HG02588 (cell line): ENCODE data around the gene ARL6IP5.

Experiments
- ATAC-seq: cut with Tn5 transposase; IDR thresholded peaks from one replicate; pipeline ENCODE4 v1.9.1; 2021; ENCODE audit warnings: mild to moderate bottlenecking, moderate library complexity; ENCODE audit not compliant: unreplicated experiment

Gene ARL6IP5

DNA sequence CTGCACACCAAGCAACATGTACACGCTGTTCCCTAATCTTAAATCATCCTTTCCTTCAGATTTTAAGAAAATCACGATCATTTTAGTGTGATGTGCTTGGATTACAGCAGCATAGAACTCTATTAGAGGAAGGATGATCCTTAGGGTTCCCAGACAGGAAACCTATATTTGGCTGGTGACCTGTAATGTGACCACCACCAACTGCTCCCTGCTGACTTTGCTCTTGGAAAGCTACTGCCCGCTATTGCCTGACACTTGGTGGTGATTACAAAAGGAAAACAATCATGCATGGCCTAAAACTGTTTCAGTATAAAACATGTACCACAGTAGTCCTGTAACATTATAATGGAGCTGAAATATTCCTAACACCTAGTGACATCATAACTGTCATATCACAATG lies 64.8 kb downstream of the ARL6IP5 start:
- ATAC-seq: no peak
